ENCODE measurements around the gene AP5S1. TPM values are rescaled to one million over a fixed set of nuclear protein-coding genes. Genes with fewer than 3 reads are reported as not detected.

The AP5S1 gene
- total RNA-seq, 1 experiment from 2014 or later = 3.9 TPM

DNA sequence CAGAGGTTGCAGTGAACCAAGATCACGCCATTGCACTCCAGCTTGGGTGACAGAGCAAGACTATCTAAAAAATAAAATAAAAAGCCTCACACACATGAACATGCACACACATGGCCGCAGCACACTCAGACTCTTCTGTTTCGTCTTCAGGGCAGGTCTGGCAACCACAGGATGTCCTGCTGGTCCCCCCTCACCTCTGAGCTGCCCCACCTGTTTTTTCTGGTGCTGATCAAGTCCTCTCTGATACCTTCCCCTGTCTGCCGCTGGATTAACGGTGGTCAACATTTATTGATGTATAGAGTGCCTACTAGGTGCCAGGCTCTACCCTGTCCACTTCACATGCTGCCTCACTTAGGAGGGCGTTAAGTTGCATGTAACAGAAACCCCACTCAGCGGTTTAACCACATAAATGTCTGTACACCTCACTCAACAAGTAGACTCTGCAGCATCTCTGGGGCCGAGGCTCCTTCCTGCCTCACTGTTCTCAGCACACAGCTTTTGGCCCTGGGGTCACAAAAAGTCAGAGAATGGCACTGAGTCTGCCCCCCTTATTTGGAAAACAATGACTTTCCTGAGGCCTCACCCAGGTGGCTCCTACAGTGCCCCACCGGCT is 4.5 kb upstream of the AP5S1 start:
- Histone ChIP-seq H3K56ac (ENCODE audit: insufficient read length, low read depth, low read length) (no peak overlapping the region), H3K79me2 (ENCODE audit: insufficient read depth, low read length) (no peaks in the 10 kb centered on the region), H3K4ac (ENCODE audit: low read depth, low read length) (no peak overlapping the region), H2AFZ (ENCODE audit: low read length) (no peak overlapping the region), H2BK12ac (ENCODE audit: insufficient read length, low read depth, low read length) (no peak overlapping the region), H2BK5ac (ENCODE audit: insufficient read length, low read length) (no peak overlapping the region), H4K20me1 (ENCODE audit: control insufficient read depth, insufficient read depth, insufficient read length) (no peaks in the 10 kb centered on the region), H4K91ac (ENCODE audit: insufficient read length, low read depth, low read length) (no peak overlapping the region), H4K8ac (replicated peaks; ENCODE audit: insufficient read length, low read depth, low read length) (no peak overlapping the region), H3K27ac (ENCODE audit: insufficient read length, low read depth, low read length) (no peak overlapping the region), H3T11ph (ENCODE audit: low read length) (no peak overlapping the region), H3K79me1 (ENCODE audit: insufficient read depth, low read depth, low read length, poor library complexity, severe bottlenecking) (no peaks in the 10 kb centered on the region), H3K23me2 (ENCODE audit: insufficient read length, low read depth, low read length, poor library complexity, severe bottlenecking) (no peaks in the 10 kb centered on the region), H2BK15ac (ENCODE audit: low read depth, low read length) (no peak overlapping the region), H3K27me3 (ENCODE audit: insufficient read depth, low read length) (no peaks in the 10 kb centered on the region), H2BK120ac (ENCODE audit: low read depth, low read length, poor library complexity, severe bottlenecking) (no peak overlapping the region), H4K5ac (ENCODE audit: insufficient read length, low read depth, low read length) (no peak overlapping the region), H3K14ac (ENCODE audit: insufficient read depth, low read length) (no peak overlapping the region), H3K4me1 (ENCODE audit: insufficient read depth, low read length) (no peaks in the 10 kb centered on the region; the same call in 1 of the 2 replicates), H3K23ac (ENCODE audit: insufficient read length, low read depth, low read length) (no peak overlapping the region), H3K9me3 (ENCODE audit: control insufficient read depth, low read depth, low read length) (no peaks in the 10 kb centered on the region), H3K18ac (ENCODE audit: insufficient read length, low read depth, low read length) (no peak overlapping the region), H3K4me2 (ENCODE audit: insufficient read depth, insufficient read length, low read length) (no peak overlapping the region), H2BK20ac (ENCODE audit: low read depth, low read length, poor library complexity, severe bottlenecking) (no peak overlapping the region), H2AK5ac (ENCODE audit: insufficient read length, low read length) (no peak overlapping the region), H3K9ac (ENCODE audit: extremely low read depth, insufficient read length, low read length) (no peak overlapping the region)
- no peaks in the 10 kb centered on the region for H3K9me3 Mint-ChIP-seq
- TF ChIP-seq, protein P1, sequence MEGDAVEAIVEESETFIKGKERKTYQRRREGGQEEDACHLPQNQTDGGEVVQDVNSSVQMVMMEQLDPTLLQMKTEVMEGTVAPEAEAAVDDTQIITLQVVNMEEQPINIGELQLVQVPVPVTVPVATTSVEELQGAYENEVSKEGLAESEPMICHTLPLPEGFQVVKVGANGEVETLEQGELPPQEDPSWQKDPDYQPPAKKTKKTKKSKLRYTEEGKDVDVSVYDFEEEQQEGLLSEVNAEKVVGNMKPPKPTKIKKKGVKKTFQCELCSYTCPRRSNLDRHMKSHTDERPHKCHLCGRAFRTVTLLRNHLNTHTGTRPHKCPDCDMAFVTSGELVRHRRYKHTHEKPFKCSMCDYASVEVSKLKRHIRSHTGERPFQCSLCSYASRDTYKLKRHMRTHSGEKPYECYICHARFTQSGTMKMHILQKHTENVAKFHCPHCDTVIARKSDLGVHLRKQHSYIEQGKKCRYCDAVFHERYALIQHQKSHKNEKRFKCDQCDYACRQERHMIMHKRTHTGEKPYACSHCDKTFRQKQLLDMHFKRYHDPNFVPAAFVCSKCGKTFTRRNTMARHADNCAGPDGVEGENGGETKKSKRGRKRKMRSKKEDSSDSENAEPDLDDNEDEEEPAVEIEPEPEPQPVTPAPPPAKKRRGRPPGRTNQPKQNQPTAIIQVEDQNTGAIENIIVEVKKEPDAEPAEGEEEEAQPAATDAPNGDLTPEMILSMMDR (conservative IDR thresholded peaks at IDR 0.05) = no peak
- no CpG with 5 or more reads among the region's 9 CpGs for WGBS (ENCODE audit: extremely low coverage, insufficient read length, low lambda C conversion rate)
- no peaks in the 10 kb centered on the region; a peak in 1 of 7 replicates for H3K36me3 Mint-ChIP-seq (ENCODE audit: insufficient read depth in 1 of 3, low read depth in 3 of 3)
- no peak overlapping the region for H3K27ac Mint-ChIP-seq
- H3K4me1 Mint-ChIP-seq = peaks cover 19 to 29% of the 10 kb centered on the region in 2 experiments
- no peak for DNase-seq
- no peak overlapping the region for H3K4me3 Mint-ChIP-seq
- peaks cover 4% of the 10 kb centered on the region for H3K27me3 Mint-ChIP-seq (ENCODE audit: low read depth)
